HEK293 (cell line): ENCODE measurements around the gene TUBB4A.
A peak's percentile ranks its signal among the peaks of the same experiment; 100 is the strongest.

ENCODE experiments used
- SCRT2 ChIP-seq: fragments of 450-650 bp; formaldehyde crosslinking; IDR thresholded peaks from 2 replicates; pipeline ENCODE4 v1.5.1; 2016; ENCODE audit warnings: missing biosample characterization, missing genetic modification characterization
- TCF7L2 ChIP-seq: IDR thresholded peaks from 2 replicates; pipeline ENCODE4 v1.6.1; 2011; ENCODE audit warnings: low read depth, mild to moderate bottlenecking, inconsistent platforms, low read length, moderate library complexity, borderline replicate concordance
- ZBTB11 ChIP-seq: fragments of 450-650 bp; formaldehyde crosslinking; conservative IDR thresholded peaks from 2 replicates; pipeline ENCODE4 v1.5.1; 2016; ENCODE audit warnings: low read depth, missing biosample characterization, missing genetic modification characterization
- ZBTB21 ChIP-seq: fragments of 450-650 bp; formaldehyde crosslinking; IDR thresholded peaks from 2 replicates; pipeline ENCODE4 v1.5.1; 2017; ENCODE audit warnings: missing biosample characterization, missing genetic modification characterization
- ZBTB49 ChIP-seq: fragments of 450-650 bp; formaldehyde crosslinking; IDR thresholded peaks from 2 replicates; pipeline ENCODE4 v1.5.1; 2016; ENCODE audit warnings: missing biosample characterization, missing genetic modification characterization, low read depth
- ZBTB6 ChIP-seq: fragments of 450-650 bp; formaldehyde crosslinking; IDR thresholded peaks from 2 replicates; pipeline ENCODE4 v1.5.1; 2017; ENCODE audit warnings: missing biosample characterization, missing genetic modification characterization
- ZFP37 ChIP-seq: fragments of 450-650 bp; formaldehyde crosslinking; IDR thresholded peaks from 2 replicates; pipeline ENCODE4 v1.5.1; 2016; ENCODE audit warnings: missing biosample characterization, missing genetic modification characterization
- ZNF16 ChIP-seq: fragments of 450-650 bp; formaldehyde crosslinking; IDR thresholded peaks from 2 replicates; pipeline ENCODE4 v1.5.1; 2016; ENCODE audit warnings: low read depth, missing biosample characterization, missing genetic modification characterization
- ZNF174 ChIP-seq: fragments of 450-650 bp; formaldehyde crosslinking; IDR thresholded peaks from 2 replicates; pipeline ENCODE4 v1.5.0; 2017; ENCODE audit warnings: missing biosample characterization, mild to moderate bottlenecking, missing genetic modification characterization
- ZNF23 ChIP-seq: fragments of 450-650 bp; formaldehyde crosslinking; IDR thresholded peaks from 2 replicates; pipeline ENCODE4 v1.5.1; 2016; ENCODE audit warnings: missing biosample characterization, missing genetic modification characterization, borderline replicate concordance
- ZNF24 ChIP-seq: fragments of 450-650 bp; formaldehyde crosslinking; IDR thresholded peaks from 2 replicates; pipeline ENCODE4 v1.5.1; 2016; ENCODE audit warnings: missing biosample characterization, missing genetic modification characterization
- ZNF311 ChIP-seq: fragments of 450-650 bp; formaldehyde crosslinking; IDR thresholded peaks from 2 replicates; pipeline ENCODE4 v1.5.1; 2017; ENCODE audit warnings: missing biosample characterization, missing genetic modification characterization, borderline replicate concordance
- ZNF324 ChIP-seq: fragments of 450-650 bp; formaldehyde crosslinking; IDR thresholded peaks from 2 replicates; pipeline ENCODE4 v1.5.1; 2016; ENCODE audit warnings: missing biosample characterization, missing genetic modification characterization
- ZNF37A ChIP-seq: fragments of 450-650 bp; IDR thresholded peaks from 2 replicates; pipeline ENCODE4 v1.5.1; 2018; ENCODE audit warnings: missing biosample characterization, missing genetic modification characterization
- ZNF529 ChIP-seq: fragments of 450-650 bp; formaldehyde crosslinking; IDR thresholded peaks from 2 replicates; pipeline ENCODE4 v1.5.1; 2017; ENCODE audit warnings: missing genetic modification characterization, missing biosample characterization; ENCODE audit not compliant: insufficient replicate concordance
- ZNF530 ChIP-seq: fragments of 450-650 bp; formaldehyde crosslinking; IDR thresholded peaks from 2 replicates; pipeline ENCODE4 v1.5.1; 2016; ENCODE audit warnings: low read depth, missing biosample characterization, missing genetic modification characterization
- ZNF544 ChIP-seq: fragments of 450-650 bp; formaldehyde crosslinking; IDR thresholded peaks from 2 replicates; pipeline ENCODE4 v1.5.0; 2017; ENCODE audit warnings: missing biosample characterization, missing genetic modification characterization
- ZNF560 ChIP-seq: fragments of 450-650 bp; formaldehyde crosslinking; IDR thresholded peaks from 2 replicates; pipeline ENCODE4 v1.5.1; 2017; ENCODE audit warnings: missing biosample characterization, missing genetic modification characterization, borderline replicate concordance
- ZNF561 ChIP-seq: fragments of 450-650 bp; IDR thresholded peaks from 2 replicates; pipeline ENCODE4 v1.5.1; 2018; ENCODE audit warnings: missing biosample characterization, missing genetic modification characterization, borderline replicate concordance
- ZNF645 ChIP-seq: fragments of 450-650 bp; formaldehyde crosslinking; IDR thresholded peaks from 2 replicates; pipeline ENCODE4; 2016; ENCODE audit warnings: missing biosample characterization, missing genetic modification characterization
- ZNF707 ChIP-seq: fragments of 450-650 bp; formaldehyde crosslinking; IDR thresholded peaks from 2 replicates; pipeline ENCODE4 v1.5.1; 2016; ENCODE audit warnings: missing biosample characterization, missing genetic modification characterization
- ZNF777 ChIP-seq: fragments of 450-650 bp; formaldehyde crosslinking; IDR thresholded peaks from 2 replicates; pipeline ENCODE4 v1.5.1; 2017; ENCODE audit warnings: missing biosample characterization, missing genetic modification characterization, borderline replicate concordance
- TF ChIP-seq, protein P1 (sequence below): fragments of 450-650 bp; formaldehyde crosslinking; IDR thresholded peaks from 2 replicates; pipeline ENCODE4 v1.5.1; 2016; ENCODE audit warnings: missing biosample characterization, missing genetic modification characterization
- TF ChIP-seq, protein P2 (sequence below): fragments of 450-650 bp; formaldehyde crosslinking; IDR thresholded peaks from 2 replicates; pipeline ENCODE4 v1.5.1; 2016; ENCODE audit warnings: missing biosample characterization, missing genetic modification characterization
- TF ChIP-seq, protein P3 (sequence below): fragments of 450-650 bp; formaldehyde crosslinking; IDR thresholded peaks from 2 replicates; pipeline ENCODE4 v1.5.1; 2016; ENCODE audit warnings: missing biosample characterization, missing genetic modification characterization

TUBB4A gene

DNA sequence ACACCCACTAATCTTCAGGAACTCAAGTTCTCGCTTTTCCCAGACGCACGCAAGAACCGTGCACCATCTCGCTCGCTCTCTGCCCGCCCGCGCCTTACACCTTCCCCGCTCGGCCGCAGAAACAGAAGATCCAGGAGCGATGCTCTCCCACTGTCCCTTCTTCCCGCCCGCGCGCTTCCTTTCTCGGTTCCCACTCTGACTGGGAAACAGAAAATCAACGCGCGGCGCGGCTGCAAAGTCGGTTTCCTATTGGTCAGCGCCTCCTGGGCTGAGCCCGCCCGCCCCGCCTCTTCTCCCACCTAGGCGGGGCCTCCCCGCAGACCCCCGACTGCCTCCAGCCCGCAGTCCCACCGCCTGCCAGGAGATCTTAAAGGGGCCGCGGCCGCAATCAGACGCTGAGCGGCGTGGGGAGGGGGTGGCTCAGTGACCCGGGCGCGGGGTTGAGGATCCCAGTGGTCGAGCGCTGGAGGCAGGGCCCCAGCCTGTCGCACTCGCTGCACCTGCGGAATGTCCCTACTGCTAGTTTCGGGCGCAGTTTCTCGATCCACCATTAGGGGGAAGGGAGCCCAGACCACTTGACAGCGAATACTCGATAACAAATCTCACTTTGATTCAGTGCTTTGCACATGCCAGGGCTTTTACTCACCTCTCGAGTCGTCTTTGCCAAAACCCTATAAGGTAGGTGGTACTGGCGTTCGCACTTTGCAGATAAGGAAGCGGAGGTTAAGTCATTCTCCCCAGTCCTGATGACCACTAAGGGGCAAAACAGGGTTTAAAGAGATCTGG is 41.8 kb downstream of the TUBB4A start (continued):
- no peak; the same call in none of the 2 replicates for TF ChIP-seq ZNF561 (tag by site-specific recombination)
- TF ChIP-seq ZNF707 (tag by site-specific recombination) = no peak
- no peak for TF ChIP-seq ZNF16 (tag by site-specific recombination)
- TF ChIP-seq, protein P1, sequence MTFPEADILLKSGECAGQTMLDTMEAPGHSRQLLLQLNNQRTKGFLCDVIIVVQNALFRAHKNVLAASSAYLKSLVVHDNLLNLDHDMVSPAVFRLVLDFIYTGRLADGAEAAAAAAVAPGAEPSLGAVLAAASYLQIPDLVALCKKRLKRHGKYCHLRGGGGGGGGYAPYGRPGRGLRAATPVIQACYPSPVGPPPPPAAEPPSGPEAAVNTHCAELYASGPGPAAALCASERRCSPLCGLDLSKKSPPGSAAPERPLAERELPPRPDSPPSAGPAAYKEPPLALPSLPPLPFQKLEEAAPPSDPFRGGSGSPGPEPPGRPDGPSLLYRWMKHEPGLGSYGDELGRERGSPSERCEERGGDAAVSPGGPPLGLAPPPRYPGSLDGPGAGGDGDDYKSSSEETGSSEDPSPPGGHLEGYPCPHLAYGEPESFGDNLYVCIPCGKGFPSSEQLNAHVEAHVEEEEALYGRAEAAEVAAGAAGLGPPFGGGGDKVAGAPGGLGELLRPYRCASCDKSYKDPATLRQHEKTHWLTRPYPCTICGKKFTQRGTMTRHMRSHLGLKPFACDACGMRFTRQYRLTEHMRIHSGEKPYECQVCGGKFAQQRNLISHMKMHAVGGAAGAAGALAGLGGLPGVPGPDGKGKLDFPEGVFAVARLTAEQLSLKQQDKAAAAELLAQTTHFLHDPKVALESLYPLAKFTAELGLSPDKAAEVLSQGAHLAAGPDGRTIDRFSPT (tag by site-specific recombination) = no peak; the same call in 1 of the 2 replicates
- peak; percentile 99 for TF ChIP-seq SCRT2
- TF ChIP-seq ZNF777 = 0 out of 2 replicates have a peak, but pooled peaks have one; percentile 69
- TF ChIP-seq ZNF23 (tag by site-specific recombination) = no peak
- TF ChIP-seq ZFP37 = peak; percentile 46; the same call in 1 of the 2 replicates
- TF ChIP-seq ZNF560 (tag by site-specific recombination) = no peak
- no peak for TF ChIP-seq ZNF530 (tag by site-specific recombination)
- no peak for TF ChIP-seq TCF7L2
- TF ChIP-seq, protein P2, sequence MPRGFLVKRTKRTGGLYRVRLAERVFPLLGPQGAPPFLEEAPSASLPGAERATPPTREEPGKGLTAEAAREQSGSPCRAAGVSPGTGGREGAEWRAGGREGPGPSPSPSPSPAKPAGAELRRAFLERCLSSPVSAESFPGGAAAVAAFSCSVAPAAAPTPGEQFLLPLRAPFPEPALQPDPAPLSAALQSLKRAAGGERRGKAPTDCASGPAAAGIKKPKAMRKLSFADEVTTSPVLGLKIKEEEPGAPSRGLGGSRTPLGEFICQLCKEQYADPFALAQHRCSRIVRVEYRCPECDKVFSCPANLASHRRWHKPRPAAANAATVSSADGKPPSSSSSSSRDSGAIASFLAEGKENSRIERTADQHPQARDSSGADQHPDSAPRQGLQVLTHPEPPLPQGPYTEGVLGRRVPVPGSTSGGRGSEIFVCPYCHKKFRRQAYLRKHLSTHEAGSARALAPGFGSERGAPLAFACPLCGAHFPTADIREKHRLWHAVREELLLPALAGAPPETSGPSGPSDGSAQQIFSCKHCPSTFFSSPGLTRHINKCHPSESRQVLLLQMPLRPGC (tag by site-specific recombination) = no peak
- TF ChIP-seq ZNF324 (tag by site-specific recombination) = peak; percentile 82; the same call in 1 of the 2 replicates
- TF ChIP-seq ZNF174 = no peak
- peak; percentile 91 for TF ChIP-seq ZNF24
- peak; percentile 61 for TF ChIP-seq ZBTB11 (tag by site-specific recombination)
- TF ChIP-seq ZNF311 (tag by site-specific recombination) = no peak
- 0 out of 2 replicates have a peak, but pooled peaks have one; percentile 14 for TF ChIP-seq ZBTB49
- TF ChIP-seq, protein P3, sequence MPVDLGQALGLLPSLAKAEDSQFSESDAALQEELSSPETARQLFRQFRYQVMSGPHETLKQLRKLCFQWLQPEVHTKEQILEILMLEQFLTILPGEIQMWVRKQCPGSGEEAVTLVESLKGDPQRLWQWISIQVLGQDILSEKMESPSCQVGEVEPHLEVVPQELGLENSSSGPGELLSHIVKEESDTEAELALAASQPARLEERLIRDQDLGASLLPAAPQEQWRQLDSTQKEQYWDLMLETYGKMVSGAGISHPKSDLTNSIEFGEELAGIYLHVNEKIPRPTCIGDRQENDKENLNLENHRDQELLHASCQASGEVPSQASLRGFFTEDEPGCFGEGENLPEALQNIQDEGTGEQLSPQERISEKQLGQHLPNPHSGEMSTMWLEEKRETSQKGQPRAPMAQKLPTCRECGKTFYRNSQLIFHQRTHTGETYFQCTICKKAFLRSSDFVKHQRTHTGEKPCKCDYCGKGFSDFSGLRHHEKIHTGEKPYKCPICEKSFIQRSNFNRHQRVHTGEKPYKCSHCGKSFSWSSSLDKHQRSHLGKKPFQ (tag by site-specific recombination) = peak; percentile 66
- TF ChIP-seq ZNF529 (tag by site-specific recombination) = no peak
- peak; percentile 88; the same call in 1 of the 2 replicates for TF ChIP-seq ZNF645 (tag by site-specific recombination)
- TF ChIP-seq ZNF37A = no peak
- no peak for TF ChIP-seq ZNF544
- TF ChIP-seq ZBTB21 (tag by site-specific recombination) = no peak; the same call in none of the 2 replicates
- no peak for TF ChIP-seq ZBTB6 (tag by site-specific recombination)
